IMR-90 (cell line): ENCODE results near the gene MICB.

Experiments
- CTCF ChIP-seq: conservative IDR thresholded peaks from 2 replicates; pipeline ENCODE4 v1.5.1; 2012; ENCODE audit warnings: mild to moderate bottlenecking, low read depth, low read length, improper control_type of control experiment
- POLR2A ChIP-seq: IDR thresholded peaks from 2 replicates; pipeline ENCODE4 v1.6.1; 2012; ENCODE audit warnings: mild to moderate bottlenecking, low read depth, low read length

GRCh38 chr6:31559606-31559957 lies 61.6 kb downstream of the MICB start:
- TF ChIP-seq CTCF (no peak), POLR2A (no peak)
